GM23338 (cell line): ENCODE results near the gene PCLO. TPM values are rescaled to one million over a fixed set of nuclear protein-coding genes. Genes with fewer than 3 reads are reported as not detected.

Experiments
- ATAC-seq: fragments of 200-7000 bp; cut with Tn5 transposase; 3 replicates; pipeline ENCODE4 v1.9.1; 2020
- DNase-seq: peaks from one replicate; pipeline ENCODE4 v3.0.0-alpha.2; 2015; ENCODE audit warnings: low spot score
- H2AFZ ChIP-seq: fragments of 200-600 bp; sonication (generic); 2 replicates; pipeline ENCODE4 v1.8.0; 2016; ENCODE audit warnings: antibody characterized with exemption, mild to moderate bottlenecking, moderate library complexity
- H3F3A ChIP-seq: fragments of 200-600 bp; sonication (generic); replicated peaks from 2 replicates; pipeline ENCODE4 v1.8.0; 2017; ENCODE audit warnings: antibody characterized with exemption, mixed run types, low read depth
- H3K27ac ChIP-seq: fragments of 200-600 bp; sonication (generic); 2 replicates; pipeline ENCODE4 v1.6.1; 2016; ENCODE audit warnings: low read depth
- H3K27me3 ChIP-seq: fragments of 200-600 bp; sonication (generic); 2 replicates; pipeline ENCODE4 v1.8.0; 2016; ENCODE audit warnings: mild to moderate bottlenecking, mixed run types, moderate library complexity; ENCODE audit not compliant: insufficient read depth
- H3K36me3 ChIP-seq: fragments of 200-600 bp; sonication (generic); 2 replicates; pipeline ENCODE4 v1.8.0; 2016; ENCODE audit warnings: mild to moderate bottlenecking; ENCODE audit not compliant: insufficient read depth
- H3K4me1 ChIP-seq: fragments of 200-600 bp; sonication (generic); 2 replicates; pipeline ENCODE4 v1.8.0; 2016; ENCODE audit warnings: mild to moderate bottlenecking, moderate library complexity; ENCODE audit not compliant: insufficient read depth
- H3K4me2 ChIP-seq: fragments of 200-600 bp; sonication (generic); 2 replicates; pipeline ENCODE4 v1.7.1; 2017; ENCODE audit warnings: mixed run types
- H3K4me3 ChIP-seq: fragments of 200-600 bp; sonication (generic); 2 replicates; pipeline ENCODE4 v1.6.1; 2016; ENCODE audit warnings: mixed run types
- H3K79me2 ChIP-seq: fragments of 200-600 bp; sonication (generic); replicated peaks from 2 replicates; pipeline ENCODE4 v1.8.0; 2017; ENCODE audit warnings: mild to moderate bottlenecking; ENCODE audit not compliant: insufficient read depth
- H3K9me2 ChIP-seq: fragments of 200-600 bp; sonication (generic); 2 replicates; pipeline ENCODE4 v1.8.0; 2017; ENCODE audit not compliant: insufficient read depth
- H4K20me1 ChIP-seq: fragments of 200-600 bp; sonication (generic); replicated peaks from 2 replicates; pipeline ENCODE4 v1.8.0; 2017; ENCODE audit warnings: mild to moderate bottlenecking; ENCODE audit not compliant: insufficient read depth
- H3K27ac Mint-ChIP-seq: 2 replicates; pipeline ENCODE4 v1.8.0; 2020; ENCODE audit warnings: inconsistent platforms, mild to moderate bottlenecking, moderate library complexity, mixed read lengths
- H3K27me3 Mint-ChIP-seq: 3 replicates; pipeline ENCODE4 v1.8.0; 2022; ENCODE audit warnings: low read depth, mild to moderate bottlenecking, moderate library complexity, mixed read lengths, inconsistent platforms; ENCODE audit not compliant: insufficient read depth, poor library complexity
- H3K36me3 Mint-ChIP-seq: 3 replicates; pipeline ENCODE4 v1.8.0; 2021; ENCODE audit warnings: low read depth, mild to moderate bottlenecking, inconsistent platforms, moderate library complexity, mixed read lengths
- H3K4me1 Mint-ChIP-seq: 3 replicates; pipeline ENCODE4 v1.8.0; 2020; ENCODE audit warnings: mild to moderate bottlenecking, inconsistent platforms, mixed read lengths
- H3K4me3 Mint-ChIP-seq: 3 replicates; pipeline ENCODE4 v1.8.0; 2021; ENCODE audit warnings: moderate library complexity, mild to moderate bottlenecking, inconsistent platforms, mixed read lengths
- H3K9me3 Mint-ChIP-seq: 3 replicates; pipeline ENCODE4 v1.8.0; 2020; ENCODE audit warnings: moderate library complexity, mild to moderate bottlenecking, inconsistent platforms, mixed read lengths
- CTCF ChIP-seq, 2 experiments: fragments of 200-600 bp in 1 of 2; sonication (generic) in 1 of 2; conservative IDR thresholded peaks; 2 replicates each; pipeline versions ENCODE4 v1.5.1 to v1.6.1; 2016 to 2017; ENCODE audit warnings: antibody characterized with exemption in 2 of 2, low read depth in 2 of 2, mild to moderate bottlenecking in 2 of 2, moderate library complexity in 1 of 2
- ETS1 ChIP-seq: IDR thresholded peaks from 2 replicates; pipeline ENCODE4 v1.6.1; 2016; ENCODE audit warnings: antibody characterized with exemption
- EZH2 ChIP-seq: fragments of 200-600 bp; sonication (generic); IDR thresholded peaks from one replicate; pipeline ENCODE4 v1.8.0; 2017; ENCODE audit warnings: antibody characterized with exemption, mild to moderate bottlenecking, low read depth; ENCODE audit not compliant: unreplicated experiment
- EZH2phosphoT487 ChIP-seq: fragments of 200-600 bp; sonication (generic); IDR thresholded peaks from one replicate; pipeline ENCODE4 v1.8.1; 2018; ENCODE audit warnings: antibody characterized with exemption; ENCODE audit not compliant: unreplicated experiment
- JUNB ChIP-seq: IDR thresholded peaks from one replicate; pipeline ENCODE4 v1.6.1; 2016; ENCODE audit warnings: antibody characterized with exemption; ENCODE audit not compliant: unreplicated experiment
- NANOG ChIP-seq: IDR thresholded peaks from 2 replicates; pipeline ENCODE4 v1.6.1; 2016; ENCODE audit warnings: antibody characterized with exemption, borderline replicate concordance
- POLR2AphosphoS5 ChIP-seq: IDR thresholded peaks from 2 replicates; pipeline ENCODE4 v1.6.1; 2016; ENCODE audit warnings: antibody characterized with exemption, low read depth
- REST ChIP-seq: IDR thresholded peaks from one replicate; pipeline ENCODE4 v1.6.1; 2018; ENCODE audit warnings: antibody characterized with exemption; ENCODE audit not compliant: unreplicated experiment
- STAT1 ChIP-seq: IDR thresholded peaks from one replicate; pipeline ENCODE4 v1.6.1; 2016; ENCODE audit warnings: antibody characterized with exemption; ENCODE audit not compliant: unreplicated experiment
- ZNF114 ChIP-seq: fragments of 250-450 bp; sonication (Bioruptor Pico); IDR thresholded peaks from 2 replicates; pipeline ENCODE4 v1.5.0; 2020; ENCODE audit warnings: mild to moderate bottlenecking, moderate library complexity
- ZNF331 ChIP-seq: fragments of 250-450 bp; sonication (Bioruptor Pico); IDR thresholded peaks from 2 replicates; pipeline ENCODE4 v1.5.0; 2020; ENCODE audit warnings: low read depth, mild to moderate bottlenecking, moderate library complexity
- polyA plus RNA-seq: library from polyadenylated mRNA; unstranded; fragments of >200 nt; fragmentation: Nextera tagmentation; extraction: Ambion mirVana; gene quantifications from 2 replicates; pipeline ENCODE4 v1.2.1, GENCODE V29; 2016
- total RNA-seq: library from RNA; depleted of rRNA; stranded (reverse); fragments of >200 nt; shearing (Covaris generic); gene quantifications from 2 replicates; pipeline ENCODE4 v1.2.3, GENCODE V29; 2014

PCLO gene
- total and polyA plus RNA-seq, 2 experiments from 2014 or later: 7.4 to 9.1 TPM

- H3K9me3 Mint-ChIP-seq: no peaks in the 10 kb centered on the region
- Histone ChIP-seq H3K4me3 (no peak overlapping the region), H3K27me3 (no peaks in the 10 kb centered on the region), H3K79me2 (no peaks in the 10 kb centered on the region), H3K27ac (no peak overlapping the region), H3K4me2 (no peak overlapping the region), H3K4me1 (no peaks in the 10 kb centered on the region), H4K20me1 (no peaks in the 10 kb centered on the region), H3K9me2 (peaks cover 4% of the 10 kb centered on the region; the same call in 1 of the 2 replicates), H2AFZ (no peak overlapping the region), H3K36me3 (no peaks in the 10 kb centered on the region), H3F3A (no peaks in the 10 kb centered on the region)
- ATAC-seq (no peak), DNase-seq (no peak)
- H3K4me3 Mint-ChIP-seq: no peak overlapping the region
- TF ChIP-seq NANOG: no peak
- no peak for TF ChIP-seq EZH2
- H3K27me3 Mint-ChIP-seq: peaks cover 4% of the 10 kb centered on the region
- H3K36me3 Mint-ChIP-seq: peaks cover 18% of the 10 kb centered on the region; the same call in 2 of the 3 replicates
- H3K4me1 Mint-ChIP-seq: peaks cover 16% of the 10 kb centered on the region
- peak overlapping the region; percentile 58 for H3K27ac Mint-ChIP-seq
Measured at GRCh38 chr7:83150310-83150709, 12.4 kb downstream of the PCLO start.

- Histone ChIP-seq H3K27ac (no peak overlapping the region), H3K36me3 (no peaks in the 10 kb centered on the region), H2AFZ (no peak overlapping the region), H3K4me2 (no peak overlapping the region), H3K4me3 (no peak overlapping the region), H4K20me1 (no peaks in the 10 kb centered on the region), H3K27me3 (no peaks in the 10 kb centered on the region), H3K79me2 (no peaks in the 10 kb centered on the region), H3K9me2 (peaks cover 4% of the 10 kb centered on the region; the same call in 1 of the 2 replicates), H3K4me1 (no peaks in the 10 kb centered on the region), H3F3A (no peaks in the 10 kb centered on the region)
- Mint-ChIP-seq H3K36me3 (peaks cover 15% of the 10 kb centered on the region; the same call in 2 of the 3 replicates), H3K27me3 (no peaks in the 10 kb centered on the region), H3K9me3 (no peaks in the 10 kb centered on the region), H3K4me3 (no peak overlapping the region), H3K27ac (no peak overlapping the region), H3K4me1 (peaks cover 16% of the 10 kb centered on the region)
- ATAC-seq: no peak
- TF ChIP-seq NANOG (no peak), ZNF331 (CRISPR knock-in tag) (no peak), CTCF (conservative IDR thresholded peaks at IDR 0.05; ENCODE audit: low read depth in 2 of 2) (no peak), ETS1 (no peak), STAT1 (no peak), EZH2phosphoT487 (no peak), EZH2 (no peak), JUNB (no peak), REST (no peak), POLR2AphosphoS5 (no peak), ZNF114 (CRISPR knock-in tag) (no peak)
- DNase-seq: no peak
Measured at GRCh38 chr7:83149466-83149865, 13.2 kb downstream of the PCLO start.
